T-helper 1 cell (primary cell): ENCODE data around the gene MALT1.
"Not testable (repeated sequence)": the region's sequence is repeated elsewhere in the genome, so short reads cannot be mapped to it uniquely, and the experiment has no call there.

Source experiments
- DNase-seq, 5 donors: peaks; one replicate each; pipeline ENCODE4 v3.0.0-alpha.2; 2012 to 2020

MALT1 gene

GRCh38 chr18:58748899-58749595 is 77.8 kb downstream of the MALT1 start:
- no peak for DNase-seq

GRCh38 chr18:58753976-58754375 is 82.7 kb downstream of the MALT1 start:
- DNase-seq = no peak

- DNase-seq = no peak
Observed at GRCh38 chr18:58754544-58755068, 83.3 kb downstream of the MALT1 start.

GRCh38 chr18:58755304-58756010 is 84.2 kb downstream of the MALT1 start:
- DNase-seq = no peak

- DNase-seq = no peak
Observed at GRCh38 chr18:58756148-58756547, 84.9 kb downstream of the MALT1 start.

- DNase-seq = no peak
Observed at GRCh38 chr18:58756596-58757240, 85.5 kb downstream of the MALT1 start.

GRCh38 chr18:58757351-58757750 is 86.1 kb downstream of the MALT1 start:
- not testable (repeated sequence) for DNase-seq

GRCh38 chr18:58758046-58758445 is 86.8 kb downstream of the MALT1 start:
- no peak for DNase-seq

- DNase-seq = no peak
Observed at GRCh38 chr18:58758606-58759005, 87.3 kb downstream of the MALT1 start.

- DNase-seq = peak in 1 of 5 donors; percentile 38
Observed at GRCh38 chr18:58761241-58761969, 90.1 kb downstream of the MALT1 start.

- DNase-seq = no peak
Observed at GRCh38 chr18:58761970-58762780, 90.9 kb downstream of the MALT1 start.

GRCh38 chr18:58762781-58763171 is 91.5 kb downstream of the MALT1 start:
- DNase-seq = no peak

GRCh38 chr18:58766164-58766563 is 94.9 kb downstream of the MALT1 start:
- DNase-seq = no peak

GRCh38 chr18:58766946-58767345 is 95.7 kb downstream of the MALT1 start:
- no peak for DNase-seq

- peak; percentile 34 to 61 (median 51) for DNase-seq
Observed at GRCh38 chr18:58768293-58768974, 97.2 kb downstream of the MALT1 start.

GRCh38 chr18:58769321-58769720 is 98.1 kb downstream of the MALT1 start:
- no peak for DNase-seq

- no peak for DNase-seq
Observed at GRCh38 chr18:58770601-58771000, 99.3 kb downstream of the MALT1 start.

- no peak for DNase-seq
Observed at GRCh38 chr18:58772161-58772560, 100.9 kb downstream of the MALT1 start.

GRCh38 chr18:58776084-58776483 is 104.8 kb downstream of the MALT1 start:
- no peak for DNase-seq

GRCh38 chr18:58776541-58776940 is 105.3 kb downstream of the MALT1 start:
- DNase-seq = not testable (repeated sequence)

- DNase-seq = no peak
Observed at GRCh38 chr18:58777471-58777870, 106.2 kb downstream of the MALT1 start.
